Neutrophil (primary cell): ENCODE measurements around the gene PLIN3.
A peak's percentile ranks its signal among the peaks of the same experiment; 100 is the strongest.
"Not testable (repeated sequence)": the region's sequence is repeated elsewhere in the genome, so short reads cannot be mapped to it uniquely, and the experiment has no call there.

ENCODE experiments used
- H3K27ac ChIP-seq: fragments of 200-600 bp; sonication (generic); 2 replicates; pipeline ENCODE4 v1.5.1; 2016; ENCODE audit warnings: mild to moderate bottlenecking, moderate library complexity
- H3K27me3 ChIP-seq: fragments of 200-600 bp; sonication (generic); 2 replicates; pipeline ENCODE4 v1.6.0; 2016; ENCODE audit warnings: mild to moderate bottlenecking
- H3K36me3 ChIP-seq: fragments of 200-600 bp; sonication (generic); 2 replicates; pipeline ENCODE4 v1.5.1; 2017
- H3K4me1 ChIP-seq, 2 experiments: fragments of 200-600 bp in 1 of 2; sonication (generic) in 1 of 2; 1 replicate in 1 of 2; 2 replicates in 1 of 2; pipeline versions ENCODE4 v1.5.1 to v1.6.1; 2013 to 2016; ENCODE audit warnings: low read depth in 1 of 2, low read length in 1 of 2, mild to moderate bottlenecking in 1 of 2, moderate library complexity in 1 of 2; ENCODE audit not compliant: control insufficient read depth in 1 of 2, insufficient read depth in 1 of 2
- H3K4me3 ChIP-seq, 2 experiments: fragments of 200-600 bp in 1 of 2; sonication (generic) in 1 of 2; 1 replicate in 1 of 2; 2 replicates in 1 of 2; pipeline ENCODE4 v1.5.1; 2013 to 2016; ENCODE audit warnings: low read depth in 1 of 2, low read length in 1 of 2, mild to moderate bottlenecking in 1 of 2, moderate library complexity in 1 of 2
- H3K9me3 ChIP-seq: fragments of 200-600 bp; sonication (generic); 2 replicates; pipeline ENCODE4 v1.5.1; 2016
- CTCF ChIP-seq: fragments of 200-600 bp; sonication (generic); IDR thresholded peaks from 2 replicates; pipeline ENCODE4 v1.5.1; 2016; ENCODE audit warnings: antibody characterized with exemption

Gene PLIN3

DNA sequence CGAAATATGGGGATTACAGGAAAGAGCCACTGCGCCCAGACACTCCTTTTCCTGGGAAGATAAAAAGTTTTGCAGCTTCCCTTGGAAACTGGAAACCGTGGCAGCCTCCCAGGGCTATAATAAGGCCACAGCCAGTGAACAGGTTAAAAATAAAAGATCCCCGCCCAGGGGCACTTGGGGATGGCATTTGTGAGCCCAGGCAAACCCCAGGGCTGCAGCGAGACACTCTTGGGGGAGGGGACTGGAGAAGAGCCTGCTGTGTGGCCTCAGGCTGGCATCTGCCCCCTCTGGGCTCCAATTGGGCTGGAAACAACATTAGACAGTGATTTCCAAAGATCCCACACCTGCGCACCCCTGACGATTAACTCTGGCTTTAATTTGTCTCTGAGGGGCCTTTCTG is 64.8 kb downstream of the PLIN3 start:
- H3K9me3 ChIP-seq: no peaks in the 10 kb centered on the region
- no peak overlapping the region for H3K27ac ChIP-seq
- no peaks in the 10 kb centered on the region for H3K36me3 ChIP-seq
- no peak overlapping the region for H3K4me3 ChIP-seq
- peaks cover 8 to 15% of the 10 kb centered on the region in 2 experiments for H3K4me1 ChIP-seq
- no peak for TF ChIP-seq CTCF
- no peaks in the 10 kb centered on the region for H3K27me3 ChIP-seq

DNA sequence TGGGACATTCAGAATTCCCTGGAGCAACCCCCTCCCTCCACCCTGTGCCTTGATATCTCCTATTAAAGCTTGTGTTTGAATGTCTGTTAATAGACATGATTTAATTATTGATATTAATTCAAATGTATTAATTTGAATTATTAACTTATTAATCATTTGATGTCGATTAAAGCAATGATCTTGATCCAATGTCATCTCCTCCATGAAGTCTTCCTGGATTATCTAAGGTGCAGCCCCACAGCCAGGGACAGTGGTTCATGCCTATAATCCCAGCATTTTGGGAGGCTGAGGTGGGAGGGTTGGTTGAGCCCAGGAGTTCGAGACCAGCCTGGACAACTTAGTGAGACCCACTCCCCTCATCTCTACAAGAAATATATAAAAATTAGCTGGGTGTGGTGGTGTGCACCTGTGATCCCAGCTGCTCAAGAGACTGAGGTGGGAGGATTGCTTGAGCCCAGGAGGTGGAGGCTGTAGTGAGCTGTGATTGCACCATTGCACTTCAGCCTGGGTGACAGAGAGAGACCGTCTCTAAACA is 66.3 kb downstream of the PLIN3 start:
- Histone ChIP-seq H3K36me3 (peaks cover 7% of the 10 kb centered on the region), H3K9me3 (no peaks in the 10 kb centered on the region), H3K27ac (no peak overlapping the region), H3K4me3 (no peak overlapping the region), H3K27me3 (no peaks in the 10 kb centered on the region), H3K4me1 (peaks cover 0 to 6% of the 10 kb centered on the region in 2 experiments)
- no peak for TF ChIP-seq CTCF

DNA sequence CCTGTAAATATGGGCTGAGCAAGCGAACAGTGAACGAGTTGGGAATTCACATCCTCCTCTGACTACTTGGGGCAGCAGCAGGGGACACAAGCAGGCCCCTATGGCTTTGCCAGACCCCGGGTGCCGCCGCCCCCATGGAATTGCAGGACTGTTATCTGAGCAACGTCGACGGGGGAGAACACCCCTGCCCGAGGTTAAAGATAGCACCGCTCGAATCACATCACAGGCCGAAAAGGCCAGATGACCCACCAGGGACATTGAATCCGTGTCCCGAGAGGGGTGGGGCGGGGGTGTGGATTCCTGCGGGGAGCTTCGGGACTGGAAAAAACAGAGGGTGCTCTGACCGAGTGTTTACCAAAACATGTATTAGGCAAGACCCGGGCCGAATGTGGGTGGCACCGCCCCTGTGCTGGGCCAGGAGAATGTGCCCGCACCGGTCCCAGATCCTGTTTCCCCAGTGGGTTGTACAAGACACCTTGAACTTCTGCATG is 66.8 kb downstream of the PLIN3 start:
- peaks cover 0 to 6% of the 10 kb centered on the region in 2 experiments for H3K4me1 ChIP-seq
- H3K4me3 ChIP-seq: no peak overlapping the region
- H3K27me3 ChIP-seq: no peaks in the 10 kb centered on the region
- no peak overlapping the region for H3K27ac ChIP-seq
- H3K9me3 ChIP-seq: no peaks in the 10 kb centered on the region
- H3K36me3 ChIP-seq: peaks cover 9% of the 10 kb centered on the region
- TF ChIP-seq CTCF: no peak

- Histone ChIP-seq H3K36me3 (peaks cover 35% of the 10 kb centered on the region), H3K4me3 (no peak overlapping the region), H3K4me1 (peaks cover 18 to 22% of the 10 kb centered on the region in 2 experiments), H3K27ac (no peak overlapping the region), H3K27me3 (no peaks in the 10 kb centered on the region), H3K9me3 (no peaks in the 10 kb centered on the region)
- TF ChIP-seq CTCF: no peak
These were observed 72.1 kb downstream of the PLIN3 start for GRCh38 chr19:4795400-4795799.

DNA sequence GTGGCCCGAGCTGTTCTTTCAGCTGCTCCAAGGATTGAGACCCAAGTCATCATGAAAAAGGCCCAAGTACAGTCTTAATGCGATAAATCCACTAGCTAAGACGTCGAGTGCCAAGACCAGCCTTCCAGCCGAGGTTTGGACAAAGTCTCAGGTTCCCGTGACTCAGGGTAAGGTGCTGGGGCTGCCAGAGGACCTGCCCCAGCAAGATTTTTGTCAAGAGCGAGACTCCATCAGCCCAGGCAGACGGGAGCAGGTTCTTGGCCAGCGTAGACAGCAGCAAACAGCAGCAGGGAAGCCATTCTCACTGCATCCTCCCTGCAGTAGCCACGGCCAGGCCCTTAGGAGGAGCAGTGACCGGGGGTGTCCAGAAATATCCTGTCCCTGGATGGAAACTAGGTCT is 72.5 kb downstream of the PLIN3 start:
- H3K4me3 ChIP-seq: no peak overlapping the region

GRCh38 chr19:4793278-4793677 is 74.2 kb downstream of the PLIN3 start:
- not testable (repeated sequence) for H3K27me3 ChIP-seq, H3K9me3 ChIP-seq, H3K27ac ChIP-seq, H3K4me3 ChIP-seq
- peaks cover 35% of the 10 kb centered on the region for H3K36me3 ChIP-seq
- H3K4me1 ChIP-seq: peaks cover 19 to 22% of the 10 kb centered on the region in 2 experiments

More for the DNA sequence above, 72.5 kb downstream of the PLIN3 start:
- H3K36me3 ChIP-seq: peaks cover 35% of the 10 kb centered on the region
- H3K9me3 ChIP-seq: no peaks in the 10 kb centered on the region
- no peak overlapping the region for H3K27ac ChIP-seq
- H3K4me1 ChIP-seq: peaks cover 19 to 22% of the 10 kb centered on the region in 2 experiments
- H3K27me3 ChIP-seq: no peaks in the 10 kb centered on the region
- TF ChIP-seq CTCF: no peak

- not testable (repeated sequence) for H3K27ac ChIP-seq, H3K9me3 ChIP-seq
- Histone ChIP-seq H3K27me3 (peaks cover 13% of the 10 kb centered on the region), H3K4me3 (peak overlapping the region in 1 of 2 experiments; percentile 76), H3K4me1 (peaks cover 19 to 22% of the 10 kb centered on the region in 2 experiments), H3K36me3 (peaks cover 35% of the 10 kb centered on the region)
These were observed 74.6 kb downstream of the PLIN3 start for GRCh38 chr19:4792866-4793195.

- H3K27me3 ChIP-seq: peaks cover 18% of the 10 kb centered on the region
- H3K27ac ChIP-seq: peak overlapping the region; percentile 92
- H3K36me3 ChIP-seq: peaks cover 35% of the 10 kb centered on the region
- peaks cover 19 to 22% of the 10 kb centered on the region in 2 experiments for H3K4me1 ChIP-seq
- H3K9me3 ChIP-seq: not testable (repeated sequence)
- peak overlapping the region; percentile 76 to 96 for H3K4me3 ChIP-seq
These were observed 75.2 kb downstream of the PLIN3 start for GRCh38 chr19:4792019-4792865.
